ENCODE results near the gene SLC35B1.

DNA sequence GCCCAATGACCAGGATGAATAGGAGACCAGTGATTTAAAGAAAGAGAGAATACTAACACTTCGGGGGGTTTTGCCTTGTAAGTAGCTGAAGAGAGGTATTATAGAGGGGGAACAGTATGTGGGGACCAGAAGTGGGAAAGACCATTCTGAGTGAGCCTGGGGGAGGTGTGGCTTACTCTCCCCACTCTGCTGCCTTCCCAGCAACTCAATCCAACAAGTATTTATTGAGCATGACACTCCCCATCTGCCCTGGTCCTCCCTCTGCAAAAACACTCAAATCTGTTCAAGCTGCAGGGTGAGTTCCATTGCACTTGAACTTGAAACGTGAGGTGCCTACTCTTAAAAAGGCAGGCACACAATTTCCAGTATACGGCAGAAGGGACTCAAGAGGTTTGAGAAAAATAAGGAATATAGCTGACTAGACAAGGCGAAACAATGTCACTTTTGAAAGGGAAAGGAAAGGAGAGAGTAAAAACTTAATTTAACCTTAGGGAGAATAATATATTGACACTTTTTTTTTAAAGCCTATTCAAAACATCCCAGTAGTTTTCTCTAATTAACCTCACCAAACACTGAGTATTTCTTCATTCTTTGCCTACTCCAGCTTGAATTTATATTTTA, 48.0 kb upstream of the SLC35B1 start:
- TF ChIP-seq, protein P1, sequence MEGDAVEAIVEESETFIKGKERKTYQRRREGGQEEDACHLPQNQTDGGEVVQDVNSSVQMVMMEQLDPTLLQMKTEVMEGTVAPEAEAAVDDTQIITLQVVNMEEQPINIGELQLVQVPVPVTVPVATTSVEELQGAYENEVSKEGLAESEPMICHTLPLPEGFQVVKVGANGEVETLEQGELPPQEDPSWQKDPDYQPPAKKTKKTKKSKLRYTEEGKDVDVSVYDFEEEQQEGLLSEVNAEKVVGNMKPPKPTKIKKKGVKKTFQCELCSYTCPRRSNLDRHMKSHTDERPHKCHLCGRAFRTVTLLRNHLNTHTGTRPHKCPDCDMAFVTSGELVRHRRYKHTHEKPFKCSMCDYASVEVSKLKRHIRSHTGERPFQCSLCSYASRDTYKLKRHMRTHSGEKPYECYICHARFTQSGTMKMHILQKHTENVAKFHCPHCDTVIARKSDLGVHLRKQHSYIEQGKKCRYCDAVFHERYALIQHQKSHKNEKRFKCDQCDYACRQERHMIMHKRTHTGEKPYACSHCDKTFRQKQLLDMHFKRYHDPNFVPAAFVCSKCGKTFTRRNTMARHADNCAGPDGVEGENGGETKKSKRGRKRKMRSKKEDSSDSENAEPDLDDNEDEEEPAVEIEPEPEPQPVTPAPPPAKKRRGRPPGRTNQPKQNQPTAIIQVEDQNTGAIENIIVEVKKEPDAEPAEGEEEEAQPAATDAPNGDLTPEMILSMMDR (IDR thresholded peaks at IDR 0.05) = no peak
- no peak for TF ChIP-seq POLR2A (IDR thresholded peaks at IDR 0.05)
